Cortex of kidney (tissue), 1 donor: ENCODE measurements around the gene NABP1.

Source experiments
- DNase-seq: peaks from one replicate; lab custom pipeline; 2025; lab: John Stamatoyannopoulos, UW

The NABP1 gene

GRCh38 chr2:191649519-191649918 lies 28.4 kb upstream of the NABP1 start:
- DNase-seq, result no peak

- DNase-seq, result no peak
These were observed 26.8 kb upstream of the NABP1 start for GRCh38 chr2:191650896-191651773.

- DNase-seq, result no peak
These were observed 24.1 kb upstream of the NABP1 start for GRCh38 chr2:191653667-191654391.

- no peak for DNase-seq
These were observed 21.5 kb upstream of the NABP1 start for GRCh38 chr2:191656391-191656790.

GRCh38 chr2:191656792-191657191 lies 21.1 kb upstream of the NABP1 start:
- no peak for DNase-seq

GRCh38 chr2:191657977-191658376 lies 20.0 kb upstream of the NABP1 start:
- no peak for DNase-seq

- DNase-seq, result no peak
These were observed 18.7 kb upstream of the NABP1 start for GRCh38 chr2:191659198-191659597.

GRCh38 chr2:191660575-191660974 lies 17.4 kb upstream of the NABP1 start:
- no peak for DNase-seq

- DNase-seq, result no peak
These were observed 16.6 kb upstream of the NABP1 start for GRCh38 chr2:191661097-191661924.

- no peak for DNase-seq
These were observed 12.9 kb upstream of the NABP1 start for GRCh38 chr2:191664823-191665677.

GRCh38 chr2:191666226-191666625 lies 11.7 kb upstream of the NABP1 start:
- no peak for DNase-seq

GRCh38 chr2:191666732-191667131 lies 11.2 kb upstream of the NABP1 start:
- no peak for DNase-seq

- no peak for DNase-seq
These were observed 7.9 kb upstream of the NABP1 start for GRCh38 chr2:191670076-191670475.

GRCh38 chr2:191670787-191671186 lies 7.1 kb upstream of the NABP1 start:
- no peak for DNase-seq

- DNase-seq, result no peak
These were observed 1.9 kb upstream of the NABP1 start for GRCh38 chr2:191675807-191676721.

- DNase-seq, result no peak
These were observed 918 bp upstream of the NABP1 start for GRCh38 chr2:191676790-191677645.

GRCh38 chr2:191678437-191679100 lies 633 bp downstream of the NABP1 start:
- no peak for DNase-seq

- DNase-seq, result no peak
These were observed 2.1 kb downstream of the NABP1 start for GRCh38 chr2:191679818-191680600.
